GM19239 (cell line): ENCODE data around the gene MDC1.
"Not testable (repeated sequence)": the region's sequence is repeated elsewhere in the genome, so short reads cannot be mapped to it uniquely, and the experiment has no call there.

Experiments used
- DNase-seq: peaks from one replicate; pipeline ENCODE4 v3.0.0; 2011; ENCODE audit warnings: low spot score; ENCODE audit not compliant: insufficient read length
- FAIRE-seq: peaks from 2 replicates; lab custom pipeline; 2011; peaks lifted over from hg19 to GRCh38; lab: Jason Lieb, UNC

MDC1 gene

DNA sequence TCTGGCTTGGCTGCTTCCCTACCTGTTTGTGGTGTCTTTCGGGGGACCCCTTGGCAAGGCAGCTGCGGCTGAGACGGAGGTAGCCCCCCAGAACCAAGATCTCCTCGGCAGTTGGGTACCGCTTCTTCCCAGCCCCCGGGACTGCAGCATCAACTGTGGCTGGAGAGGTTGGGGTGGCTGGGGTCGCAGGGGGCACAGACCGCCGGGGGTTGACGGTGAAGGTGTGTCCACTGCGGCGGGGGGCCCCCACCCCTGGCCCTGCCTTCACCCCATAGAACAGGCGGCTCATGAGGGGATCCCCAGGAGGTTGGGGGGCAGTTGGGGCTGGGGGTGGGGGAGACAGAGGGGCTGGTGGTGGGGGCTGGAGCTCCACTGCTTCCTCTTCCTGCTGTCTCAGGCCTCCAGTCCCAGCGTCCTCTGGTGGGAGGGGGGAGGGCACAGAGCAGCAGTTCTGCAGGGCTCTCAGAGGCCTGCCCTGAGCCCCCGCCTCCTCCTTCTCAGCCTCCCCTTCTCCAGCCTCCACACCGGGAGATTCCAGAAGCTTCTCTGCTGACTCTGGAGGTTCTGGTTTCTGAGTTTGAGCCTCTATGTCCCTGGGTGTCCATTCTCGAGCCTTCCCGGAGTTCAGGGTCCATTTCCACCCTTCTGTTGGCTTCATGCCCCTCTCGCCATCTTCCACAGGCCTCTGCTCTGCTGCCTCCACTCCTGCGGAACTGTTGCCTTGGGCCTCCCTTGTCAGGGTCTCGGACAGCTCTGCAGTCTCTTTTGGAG, 32.5 kb downstream of the MDC1 start:
- FAIRE-seq, result no peak
- DNase-seq, result no peak

DNA sequence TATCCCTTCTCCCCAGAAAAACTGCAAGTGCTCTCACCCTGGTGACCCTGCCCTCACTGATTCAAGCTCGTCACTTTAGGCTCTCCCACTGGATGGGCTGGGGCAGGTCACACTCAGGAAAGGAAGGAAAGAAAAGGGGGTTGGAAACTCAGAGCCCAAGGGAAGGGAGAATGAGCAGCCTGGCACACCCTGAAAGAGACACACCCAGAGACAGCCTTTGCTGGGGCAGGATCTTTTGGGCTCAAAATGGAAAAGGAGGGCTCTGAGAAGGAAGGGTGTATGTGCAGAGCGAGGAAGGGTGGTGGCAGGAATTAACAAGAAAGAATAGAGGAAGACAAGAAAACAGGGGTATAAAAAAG, 33.1 kb downstream of the MDC1 start:
- DNase-seq (no peak), FAIRE-seq (no peak)

DNA sequence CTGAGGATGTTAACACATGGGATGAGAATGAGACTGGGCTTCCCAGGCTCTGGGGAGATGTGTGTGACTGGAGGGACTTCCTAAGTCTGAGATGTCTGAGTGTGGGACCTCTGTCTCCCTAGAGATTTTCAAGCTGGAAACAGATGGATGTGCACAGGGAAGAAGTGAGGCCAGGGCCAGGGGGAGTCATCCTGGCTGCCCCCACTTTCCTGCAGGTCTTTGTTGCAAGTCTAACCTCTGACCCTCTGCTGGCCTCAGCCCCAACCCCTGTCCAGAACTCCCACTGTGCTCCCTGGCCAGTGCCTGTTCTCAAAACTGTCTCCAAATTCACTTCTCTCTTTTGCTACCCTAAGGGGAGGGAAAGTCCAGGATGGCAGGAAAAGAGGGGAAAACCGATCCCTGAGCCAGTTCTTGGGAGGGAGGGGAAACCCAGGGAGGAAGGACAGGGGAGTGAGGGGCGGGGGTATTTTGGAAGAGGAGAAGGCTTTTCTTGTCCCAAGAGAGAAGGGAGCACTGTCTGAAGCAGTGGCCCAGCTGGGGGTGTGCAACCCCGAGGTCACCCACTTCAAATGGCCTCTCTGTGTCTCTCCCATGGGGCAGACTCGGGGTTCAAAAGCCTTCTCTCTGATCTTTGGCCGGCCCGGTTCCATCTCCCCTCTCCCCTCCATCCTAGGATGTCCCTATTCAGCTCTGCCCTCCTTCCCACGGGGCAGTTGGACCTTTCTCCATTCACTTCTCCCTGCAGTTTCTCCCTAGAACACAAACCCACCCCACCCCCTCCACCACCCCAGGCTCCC, 33.7 kb downstream of the MDC1 start:
- FAIRE-seq (no peak), DNase-seq (no peak)

DNA sequence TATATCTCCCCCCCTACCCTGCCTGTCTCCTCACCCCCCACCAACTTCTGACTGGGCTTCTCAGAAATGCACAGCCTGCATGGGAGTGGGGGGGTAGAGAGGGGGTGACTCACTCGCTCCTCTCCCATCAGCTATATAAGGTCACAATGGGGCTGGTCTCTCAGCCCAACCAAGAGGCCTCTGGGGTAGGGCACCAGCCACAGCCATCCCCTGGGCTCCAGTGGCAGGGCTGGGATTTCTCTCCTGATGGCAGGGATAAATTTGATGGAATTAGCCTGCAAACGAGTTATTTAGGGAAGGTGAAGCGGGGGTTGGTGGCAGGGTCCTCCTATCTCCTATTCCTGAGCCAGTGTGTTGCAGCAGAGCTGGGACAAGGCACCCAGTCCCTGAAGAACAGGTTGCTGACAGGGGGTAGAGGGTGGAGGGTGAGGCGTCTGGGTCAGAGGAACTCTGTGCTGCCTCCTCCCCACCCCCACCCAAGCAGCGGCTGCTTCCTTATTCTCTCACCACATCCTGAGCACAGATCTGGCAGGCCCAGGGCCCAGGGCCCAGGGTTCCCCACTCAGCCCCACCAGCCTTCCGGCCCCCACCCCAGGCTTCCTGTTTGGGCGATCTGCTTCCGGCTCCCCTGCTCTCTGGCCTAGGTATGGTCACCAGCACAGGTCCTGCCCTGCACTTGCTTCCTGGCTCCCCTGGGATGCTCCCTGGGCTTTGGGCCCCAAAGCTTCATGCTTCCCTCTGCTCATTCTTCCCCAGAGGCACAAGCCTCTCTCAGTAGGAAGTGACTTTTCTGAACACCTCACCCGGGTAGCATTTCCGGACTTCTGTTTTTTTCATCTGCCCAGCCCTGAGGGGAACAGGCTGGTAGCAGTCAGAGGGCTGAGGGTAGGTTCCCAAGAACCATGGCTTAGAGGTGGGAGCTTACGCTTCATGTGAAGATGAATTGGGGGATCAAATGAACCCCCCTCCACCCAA, 34.7 kb downstream of the MDC1 start:
- FAIRE-seq, result peak; percentile 89
- peak; percentile 61 for DNase-seq

GRCh38 chr6:30681766-30682142, 35.3 kb downstream of the MDC1 start:
- no peak for FAIRE-seq
- no peak for DNase-seq

DNA sequence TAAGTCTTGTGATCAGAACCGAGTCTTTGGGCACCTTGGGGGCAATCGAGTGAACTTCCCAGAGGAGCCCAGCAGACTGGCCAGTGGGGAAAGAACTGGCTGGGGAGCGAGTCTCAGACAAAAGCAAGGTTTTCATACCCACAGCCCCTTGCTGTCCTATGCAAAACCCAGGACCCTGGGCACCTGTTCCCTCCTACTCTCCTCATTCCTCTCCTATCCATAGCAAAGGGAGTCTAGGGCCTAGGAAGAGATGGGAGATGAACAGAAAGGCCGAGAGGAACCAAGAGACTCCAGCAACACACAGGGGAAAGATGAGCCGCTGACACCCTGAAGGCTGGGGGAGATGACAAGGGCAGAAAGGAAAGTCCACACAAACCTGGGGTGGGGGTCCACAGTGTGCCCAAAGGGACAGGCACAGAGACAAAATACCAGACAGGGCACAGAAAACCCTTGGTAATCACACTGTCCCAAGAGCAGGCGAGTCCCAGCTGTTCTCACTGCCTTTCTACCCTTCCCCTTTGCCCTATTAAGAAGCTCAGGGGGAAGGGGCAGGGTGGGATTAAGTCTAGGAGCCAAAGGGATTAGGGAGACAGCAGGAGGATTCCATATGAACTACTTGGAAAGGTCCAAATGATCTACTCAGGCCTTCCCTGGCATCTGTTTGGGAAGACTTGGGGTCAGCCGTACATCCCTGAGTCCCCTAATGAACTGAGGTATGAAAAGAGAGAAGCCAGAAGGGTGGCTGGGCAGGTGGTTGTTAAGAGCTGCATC, 37.1 kb downstream of the MDC1 start:
- DNase-seq, result no peak
- FAIRE-seq, result no peak

DNA sequence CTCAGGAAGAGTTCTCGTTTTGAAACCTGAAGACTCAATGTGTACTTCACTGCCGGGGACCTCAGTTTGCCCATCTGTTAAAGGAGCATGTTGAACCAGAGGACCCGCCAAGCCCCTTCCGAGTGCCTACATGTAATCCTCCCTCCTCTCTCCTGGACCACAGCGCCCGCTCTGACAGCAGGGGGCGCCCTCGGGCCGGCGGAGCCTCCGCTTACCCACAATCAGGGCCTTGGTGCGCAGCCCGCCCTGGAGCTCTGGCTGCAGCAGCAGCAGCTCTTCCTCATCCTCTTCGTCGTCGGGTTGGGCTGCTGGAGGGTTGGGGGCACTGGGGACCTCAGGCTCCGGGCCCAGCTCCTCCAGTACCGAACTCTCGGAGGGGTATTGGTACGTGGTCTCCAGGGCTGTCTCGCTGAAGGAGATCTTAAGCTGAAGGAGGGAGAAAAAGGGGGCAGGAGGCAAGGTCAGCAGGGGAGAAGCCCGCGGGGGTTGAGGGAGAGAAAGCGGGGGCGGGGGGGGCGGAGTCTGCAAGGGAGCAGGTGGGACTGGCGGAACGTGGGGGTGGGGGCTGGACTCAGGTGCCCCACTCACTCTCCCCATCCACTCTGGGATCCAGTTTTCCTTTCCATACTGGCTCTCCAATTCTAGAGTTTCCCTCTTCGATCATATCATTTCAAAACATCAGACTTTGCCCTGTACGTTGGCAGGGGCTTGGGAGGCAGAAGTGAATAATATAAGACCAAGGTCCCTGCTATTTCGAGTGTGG, 37.9 kb downstream of the MDC1 start:
- peak; percentile 86 for FAIRE-seq

DNA sequence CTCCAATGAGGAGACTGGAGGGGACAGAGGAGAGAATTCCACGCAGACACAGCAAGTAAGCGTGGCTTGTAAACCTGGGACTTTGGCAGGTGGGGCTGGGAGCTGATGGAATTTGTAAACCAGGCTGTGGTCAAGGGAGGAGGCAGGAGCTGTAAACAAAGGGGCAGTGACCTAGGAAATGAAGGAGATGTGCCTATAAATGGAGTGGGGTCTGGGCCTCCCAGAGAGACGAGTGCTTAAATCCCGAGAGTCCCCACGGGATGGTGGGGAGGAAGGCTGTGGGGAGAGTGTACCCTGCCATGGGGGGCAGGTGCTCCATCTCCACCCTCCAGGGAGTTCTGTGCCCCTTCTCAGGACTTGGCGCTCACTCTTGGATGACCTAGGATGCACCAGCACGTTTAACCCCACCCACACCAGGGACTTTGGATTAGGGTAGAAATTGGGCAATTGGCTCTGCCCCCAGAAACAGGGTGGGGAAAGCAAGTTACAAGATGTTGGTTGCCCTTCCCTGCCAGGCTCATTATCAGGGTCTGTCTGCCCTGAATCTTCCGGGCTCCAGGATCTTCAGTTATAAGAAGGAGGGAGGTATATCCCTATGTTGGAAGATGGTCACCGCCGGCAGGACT, 40.3 kb downstream of the MDC1 start:
- DNase-seq (no peak), FAIRE-seq (no peak)

More for the DNA sequence above, 37.9 kb downstream of the MDC1 start:
- peak; percentile 71 for DNase-seq

GRCh38 chr6:30672445-30673253, 44.4 kb downstream of the MDC1 start, which contains the start of gene DHX16:
DHX16 (minus strand) TSS chr6:30673006; CDS start chr6:30672841, 165 bp downstream.
- peak; percentile 91 for DNase-seq
- FAIRE-seq, result peak; percentile 97

DNA sequence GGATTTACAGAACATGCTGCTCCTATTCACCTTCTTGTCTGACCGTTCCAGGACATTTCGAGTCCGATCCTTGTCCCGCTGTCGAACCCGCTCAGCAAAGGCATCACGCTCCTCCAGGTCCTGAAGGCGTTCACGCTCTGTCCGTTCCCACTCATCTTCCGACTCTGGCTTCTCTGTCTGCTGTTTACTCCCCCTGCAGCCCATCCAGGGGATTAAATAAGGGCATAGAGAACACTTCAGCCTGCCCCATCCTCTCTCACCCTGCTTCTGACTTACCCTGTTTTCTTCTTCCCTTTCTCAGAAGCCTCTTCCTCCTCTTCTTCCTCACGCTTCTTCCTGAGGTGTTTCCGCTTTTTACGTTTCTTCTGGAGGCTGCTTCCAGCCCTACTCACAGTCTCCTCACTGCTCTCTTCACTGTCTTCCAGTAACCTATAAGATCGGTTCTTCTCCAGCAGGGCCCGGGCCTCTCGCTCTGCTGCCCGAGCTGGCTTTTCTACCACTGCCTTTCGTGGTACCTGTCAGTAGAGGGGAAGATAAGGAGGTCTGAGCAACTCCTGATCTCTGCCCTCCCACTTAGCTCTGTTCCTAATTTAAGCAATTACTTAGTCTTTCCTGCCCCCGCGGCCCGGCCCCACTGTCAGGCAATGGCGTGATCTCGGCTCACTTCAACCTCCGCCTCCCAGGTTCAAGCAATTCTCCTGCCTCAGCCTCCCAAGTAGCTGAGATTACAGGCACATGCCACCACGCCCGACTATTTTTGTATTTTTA, 46.1 kb downstream of the MDC1 start:
- DNase-seq, result no peak

DNA sequence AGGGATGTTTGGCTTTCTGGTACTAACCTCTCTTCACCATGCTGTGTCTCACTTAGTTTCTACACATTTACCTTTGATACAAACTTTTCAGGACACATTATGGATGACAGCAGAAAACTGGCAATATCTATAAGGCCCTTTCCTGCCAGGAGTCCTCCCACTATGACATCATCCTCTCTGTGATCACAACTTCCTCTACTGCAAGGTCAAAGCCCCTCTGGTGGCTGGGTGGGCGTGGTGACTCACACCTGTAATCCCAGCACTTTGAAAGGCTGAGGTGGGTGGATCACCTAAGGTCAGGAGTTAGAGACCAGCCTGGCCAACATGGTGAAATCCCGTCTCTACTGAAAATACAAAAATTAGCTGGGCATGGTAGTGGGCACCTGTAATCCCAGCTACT, 50.8 kb downstream of the MDC1 start:
- FAIRE-seq, DNase-seq: not testable (repeated sequence)

More for the DNA sequence above, 46.1 kb downstream of the MDC1 start:
- FAIRE-seq, result no peak

- no peak for FAIRE-seq
- DNase-seq, result no peak
These were observed 51.9 kb downstream of the MDC1 start for GRCh38 chr6:30664994-30665767.

DNA sequence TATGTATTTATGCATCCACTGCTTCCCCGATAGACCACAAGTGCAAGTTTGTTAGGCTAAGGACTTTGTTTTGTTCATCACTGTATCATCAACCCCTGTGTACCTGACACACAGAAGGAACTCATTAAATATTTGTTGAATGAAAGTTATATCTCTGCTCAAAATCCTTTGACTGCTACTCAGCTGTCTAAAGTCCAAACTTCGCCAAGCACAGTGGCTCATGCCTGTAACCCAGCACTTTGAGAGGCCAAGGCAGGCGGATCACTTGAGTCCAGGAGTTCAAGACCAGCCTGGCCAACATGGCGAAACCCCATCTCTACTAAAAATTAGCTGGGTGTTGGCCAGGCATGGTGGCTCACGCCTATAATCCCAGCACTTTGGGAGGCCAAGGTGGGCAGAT, 59.2 kb downstream of the MDC1 start:
- not testable (repeated sequence) for FAIRE-seq, DNase-seq

- no peak for FAIRE-seq
- no peak for DNase-seq
These were observed 59.6 kb downstream of the MDC1 start for GRCh38 chr6:30657454-30657853.

- FAIRE-seq, result no peak
- no peak for DNase-seq
These were observed 60.6 kb downstream of the MDC1 start for GRCh38 chr6:30656513-30656912.

GRCh38 chr6:30655743-30656094, 61.4 kb downstream of the MDC1 start:
- no peak for DNase-seq
- FAIRE-seq, result no peak
